Astrocyte (in vitro differentiated cells and primary cell): Measurements from ENCODE around the gene TIMP2. TPM values are rescaled to one million over a fixed set of nuclear protein-coding genes. Genes with fewer than 3 reads are reported as not detected.

Source experiments
- DNase-seq: peaks from one replicate; pipeline ENCODE4 v3.0.0-alpha.2; 2010; ENCODE audit warnings: low read depth
- FAIRE-seq: peaks from 2 replicates; lab custom pipeline; 2011; peaks lifted over from hg19 to GRCh38; lab: Jason Lieb, UNC
- H2AFZ ChIP-seq: 2 replicates; pipeline ENCODE4 v1.6.0; 2012; ENCODE audit warnings: low read depth, low read length, inconsistent platforms
- H3K27ac ChIP-seq: 2 replicates; pipeline ENCODE4 v1.5.1; 2011; ENCODE audit warnings: low read depth, low read length, inconsistent platforms
- H3K27me3 ChIP-seq: 2 replicates; pipeline ENCODE4 v1.6.0; 2011; ENCODE audit warnings: low read length, inconsistent platforms; ENCODE audit not compliant: insufficient read depth
- H3K36me3 ChIP-seq: 2 replicates; pipeline ENCODE4 v1.5.1; 2011; ENCODE audit warnings: low read length, inconsistent platforms; ENCODE audit not compliant: insufficient read depth
- H3K4me1 ChIP-seq: 2 replicates; pipeline ENCODE4 v1.5.1; 2011; ENCODE audit warnings: low read length, inconsistent platforms; ENCODE audit not compliant: insufficient read depth
- H3K4me2 ChIP-seq: 2 replicates; pipeline ENCODE4 v1.6.0; 2012; ENCODE audit warnings: low read length, inconsistent platforms
- H3K4me3 ChIP-seq: 2 replicates; pipeline ENCODE4 v1.5.1; 2011; ENCODE audit warnings: low read depth, mild to moderate bottlenecking, low read length, inconsistent platforms; ENCODE audit not compliant: insufficient read depth
- H3K79me2 ChIP-seq: 2 replicates; pipeline ENCODE4 v1.6.0; 2012; ENCODE audit warnings: mild to moderate bottlenecking, low read length, inconsistent platforms; ENCODE audit not compliant: insufficient read depth
- H3K9ac ChIP-seq: 2 replicates; pipeline ENCODE4 v1.6.0; 2012; ENCODE audit warnings: mild to moderate bottlenecking, low read length, inconsistent platforms
- H3K9me3 ChIP-seq: 2 replicates; pipeline ENCODE4 v1.5.1; 2012; ENCODE audit warnings: low read depth, mild to moderate bottlenecking, low read length, inconsistent platforms; ENCODE audit not compliant: insufficient read depth
- H4K20me1 ChIP-seq: 2 replicates; pipeline ENCODE4 v1.6.0; 2012; ENCODE audit warnings: low read length, inconsistent platforms; ENCODE audit not compliant: insufficient read depth
- H3K27ac Mint-ChIP-seq: one replicate; pipeline ENCODE4 v1.8.0; 2021; ENCODE audit warnings: mild to moderate bottlenecking, mixed read lengths; ENCODE audit not compliant: unreplicated experiment
- H3K27me3 Mint-ChIP-seq: one replicate; pipeline ENCODE4 v1.8.0; 2021; ENCODE audit warnings: low read depth, mixed read lengths; ENCODE audit not compliant: unreplicated experiment
- H3K36me3 Mint-ChIP-seq: one replicate; pipeline ENCODE4 v1.8.0; 2021; ENCODE audit warnings: low read depth, mixed read lengths; ENCODE audit not compliant: unreplicated experiment
- H3K4me1 Mint-ChIP-seq: one replicate; pipeline ENCODE4 v1.8.0; 2021; ENCODE audit warnings: low read depth, mixed read lengths; ENCODE audit not compliant: unreplicated experiment
- H3K4me3 Mint-ChIP-seq: one replicate; pipeline ENCODE4 v1.8.0; 2021; ENCODE audit warnings: mild to moderate bottlenecking, moderate library complexity, mixed read lengths; ENCODE audit not compliant: unreplicated experiment
- H3K9me3 Mint-ChIP-seq: one replicate; pipeline ENCODE4 v1.8.0; 2021; ENCODE audit warnings: mild to moderate bottlenecking, mixed read lengths; ENCODE audit not compliant: unreplicated experiment
- CTCF ChIP-seq: IDR thresholded peaks from 2 replicates; pipeline ENCODE4 v1.5.1; 2011; ENCODE audit warnings: low read depth, mild to moderate bottlenecking, inconsistent platforms, low read length, moderate library complexity; ENCODE audit not compliant: insufficient read depth
- EZH2 ChIP-seq: IDR thresholded peaks from 2 replicates; pipeline ENCODE4 v1.6.1; 2012; ENCODE audit warnings: mild to moderate bottlenecking, low read length, inconsistent platforms; ENCODE audit not compliant: insufficient read depth
- total RNA-seq: library from RNA; stranded (reverse); gene quantifications from 2 replicates; pipeline ENCODE4 v1.2.1, GENCODE V29; 2021

TIMP2 gene
- total RNA-seq, 1 donor from 2014 or later, result 184 TPM

GRCh38 chr17:78815696-78816095 is 109.5 kb downstream of the TIMP2 start:
- H3K27me3 ChIP-seq, result no peaks in the 10 kb centered on the region
- Mint-ChIP-seq H3K4me3 (no peak overlapping the region), H3K27me3 (no peaks in the 10 kb centered on the region), H3K9me3 (no peaks in the 10 kb centered on the region), H3K36me3 (peaks cover 23% of the 10 kb centered on the region), H3K4me1 (no peaks in the 10 kb centered on the region), H3K27ac (no peak overlapping the region)
- no peaks in the 10 kb centered on the region for H3K9me3 ChIP-seq
- FAIRE-seq, result no peak
- DNase-seq, result no peak
- no peak overlapping the region for H2AFZ ChIP-seq
- H3K79me2 ChIP-seq, result peaks cover 14% of the 10 kb centered on the region
- no peak overlapping the region for H3K27ac ChIP-seq
- H3K4me2 ChIP-seq, result no peak overlapping the region
- peaks cover 13% of the 10 kb centered on the region for H4K20me1 ChIP-seq
- H3K4me1 ChIP-seq, result no peaks in the 10 kb centered on the region
- H3K36me3 ChIP-seq, result peaks cover 80% of the 10 kb centered on the region
- H3K4me3 ChIP-seq, result no peak overlapping the region
- H3K9ac ChIP-seq, result no peak overlapping the region
- TF ChIP-seq EZH2, result no peak
- no peak for TF ChIP-seq CTCF

- H2AFZ ChIP-seq, result no peak overlapping the region
- Mint-ChIP-seq H3K4me1 (no peaks in the 10 kb centered on the region), H3K4me3 (no peak overlapping the region), H3K27ac (no peak overlapping the region), H3K36me3 (peaks cover 28% of the 10 kb centered on the region), H3K9me3 (no peaks in the 10 kb centered on the region), H3K27me3 (no peaks in the 10 kb centered on the region)
- peaks cover 76% of the 10 kb centered on the region for H3K36me3 ChIP-seq
- H3K4me2 ChIP-seq, result no peak overlapping the region
- peaks cover 12% of the 10 kb centered on the region for H3K79me2 ChIP-seq
- DNase-seq (no peak), FAIRE-seq (no peak)
- no peaks in the 10 kb centered on the region for H3K27me3 ChIP-seq
- H3K27ac ChIP-seq, result no peak overlapping the region
- TF ChIP-seq EZH2 (no peak), CTCF (no peak)
- no peak overlapping the region for H3K9ac ChIP-seq
- no peaks in the 10 kb centered on the region for H3K4me1 ChIP-seq
- H3K9me3 ChIP-seq, result no peaks in the 10 kb centered on the region
- no peak overlapping the region for H3K4me3 ChIP-seq
- H4K20me1 ChIP-seq, result peaks cover 19% of the 10 kb centered on the region
These were observed 112.3 kb downstream of the TIMP2 start for GRCh38 chr17:78812855-78813254.

GRCh38 chr17:78808163-78808562 is 117.0 kb downstream of the TIMP2 start:
- H3K79me2 ChIP-seq, result peaks cover 33% of the 10 kb centered on the region
- Mint-ChIP-seq H3K36me3 (peaks cover 24% of the 10 kb centered on the region), H3K27me3 (no peaks in the 10 kb centered on the region), H3K4me3 (no peak overlapping the region), H3K9me3 (no peaks in the 10 kb centered on the region), H3K27ac (no peak overlapping the region), H3K4me1 (peaks cover 1% of the 10 kb centered on the region)
- no peak for FAIRE-seq
- peaks cover 35% of the 10 kb centered on the region for H4K20me1 ChIP-seq
- no peak overlapping the region for H3K4me3 ChIP-seq
- H3K27me3 ChIP-seq, result no peaks in the 10 kb centered on the region
- H3K4me1 ChIP-seq, result no peaks in the 10 kb centered on the region
- H3K36me3 ChIP-seq, result peaks cover 65% of the 10 kb centered on the region
- no peak for DNase-seq
- H3K27ac ChIP-seq, result no peak overlapping the region
- no peak overlapping the region for H2AFZ ChIP-seq
- TF ChIP-seq EZH2 (no peak), CTCF (no peak)
- no peak overlapping the region for H3K4me2 ChIP-seq
- H3K9ac ChIP-seq, result no peak overlapping the region
- H3K9me3 ChIP-seq, result no peaks in the 10 kb centered on the region
